ENCODE results near the gene DCDC2C.

GRCh38 chr2:3696545-3696944 lies 6.8 kb upstream of the DCDC2C start:
- TF ChIP-seq FOXP2 (optimal IDR thresholded peaks at IDR 0.05; ENCODE audit: borderline replicate concordance, extremely low read depth, extremely low read length, insufficient read depth) (no peak), POLR2AphosphoS5 (IDR thresholded peaks at IDR 0.05; ENCODE audit: low read depth, low read length) (no peak), REST (IDR thresholded peaks at IDR 0.05; ENCODE audit: insufficient read depth in 1 of 2, low read depth in 2 of 2, low read length in 2 of 2) (no peak), TAF1 (IDR thresholded peaks at IDR 0.05; ENCODE audit: borderline replicate concordance, insufficient read depth, low read length) (no peak)

Measured in PFSK-1 (cell line).